Upper lobe of left lung (tissue), 6 donors: Measurements from ENCODE around the gene SART3. TPM values are rescaled to one million over a fixed set of nuclear protein-coding genes. Genes with fewer than 3 reads are reported as not detected.
A peak's percentile ranks its signal among the peaks of the same experiment; 100 is the strongest.

ENCODE experiments used
- ATAC-seq, 2 donors: fragments of 200-7000 bp; cut with Tn5 transposase; one replicate each; pipeline ENCODE4 v1.9.1; 2022; ENCODE audit warnings: mild to moderate bottlenecking in 2 of 2, moderate library complexity in 2 of 2; ENCODE audit not compliant: low FRiP score in 2 of 2
- DNase-seq, 2 donors: peaks; one replicate each; pipeline ENCODE4 v3.0.0-alpha.2; 2019 to 2020
- H3K27ac ChIP-seq, 4 donors: fragments of 200-600 bp; sonication (generic); one replicate each; pipeline ENCODE4 v1.5.1; 2016 to 2019
- H3K27me3 ChIP-seq, 4 donors: fragments of 200-600 bp; sonication (generic); one replicate each; pipeline ENCODE4 v1.5.1; 2017 to 2019
- H3K36me3 ChIP-seq, 4 donors: fragments of 200-600 bp; sonication (generic); one replicate each; pipeline ENCODE4 v1.5.1; 2016 to 2019
- H3K4me1 ChIP-seq, 4 donors: fragments of 200-600 bp; sonication (generic); one replicate each; pipeline ENCODE4 v1.5.1; 2018 to 2019
- H3K4me3 ChIP-seq, 4 donors: fragments of 200-600 bp; sonication (generic); one replicate each; pipeline ENCODE4 v1.5.1; 2017 to 2019; ENCODE audit warnings: mild to moderate bottlenecking in 2 of 4, moderate library complexity in 1 of 4
- H3K9me3 ChIP-seq, 4 donors: fragments of 200-600 bp; sonication (generic); one replicate each; pipeline ENCODE4 v1.5.1; 2018 to 2019
- EP300 ChIP-seq, 4 donors: sonication (generic); formaldehyde crosslinking; IDR thresholded peaks; one replicate each; pipeline ENCODE4 v1.5.1; 2017; ENCODE audit warnings: antibody characterized with exemption in 4 of 4, control low read depth in 2 of 4
- POLR2A ChIP-seq, 4 donors: fragments of 450-650 bp; IDR thresholded peaks; one replicate each; pipeline ENCODE4 v1.5.1; 2016 to 2017; ENCODE audit warnings: antibody characterized with exemption in 4 of 4, mild to moderate bottlenecking in 2 of 4
- POLR2AphosphoS5 ChIP-seq, 2 donors: sonication (generic); formaldehyde crosslinking; IDR thresholded peaks; one replicate each; pipeline ENCODE4 v1.5.1; 2017; ENCODE audit warnings: antibody characterized with exemption in 2 of 2
- WGBS, 2 donors: methylation state at CpG; one replicate each; pipeline ENCODE4 v1.1.5; 2017 to 2018; 5-methylcytosine and 5-hydroxymethylcytosine counted together
- total RNA-seq, 6 donors: library from RNA; depleted of rRNA in 4 of 6; stranded (reverse); fragments of >200 nt in 4 of 6; gene quantifications; one replicate each; pipeline versions ENCODE4 v1.1.0 to v1.2.1, GENCODE V29; 2016 to 2021
- TF ChIP-seq, protein P1 (sequence below), 6 experiments: fragments of 450-650 bp in 4 of 6; fragments of 200-600 bp in 2 of 6; sonication (generic) in 2 of 6; IDR thresholded peaks; one replicate each; pipeline ENCODE4 v1.5.1; 2016 to 2019; ENCODE audit warnings: antibody characterized with exemption in 6 of 6
- donor health status: DM: no; HTN: no; CAD: no; lungs with moderate emphysema.
- donor health status: DM: no; HTN: yes; CAD: no; lungs with severe emphysema.

SART3 gene
- total RNA-seq, 6 donors from 2014 or later, result 36.9 to 235 (median 63.9) TPM

DNA sequence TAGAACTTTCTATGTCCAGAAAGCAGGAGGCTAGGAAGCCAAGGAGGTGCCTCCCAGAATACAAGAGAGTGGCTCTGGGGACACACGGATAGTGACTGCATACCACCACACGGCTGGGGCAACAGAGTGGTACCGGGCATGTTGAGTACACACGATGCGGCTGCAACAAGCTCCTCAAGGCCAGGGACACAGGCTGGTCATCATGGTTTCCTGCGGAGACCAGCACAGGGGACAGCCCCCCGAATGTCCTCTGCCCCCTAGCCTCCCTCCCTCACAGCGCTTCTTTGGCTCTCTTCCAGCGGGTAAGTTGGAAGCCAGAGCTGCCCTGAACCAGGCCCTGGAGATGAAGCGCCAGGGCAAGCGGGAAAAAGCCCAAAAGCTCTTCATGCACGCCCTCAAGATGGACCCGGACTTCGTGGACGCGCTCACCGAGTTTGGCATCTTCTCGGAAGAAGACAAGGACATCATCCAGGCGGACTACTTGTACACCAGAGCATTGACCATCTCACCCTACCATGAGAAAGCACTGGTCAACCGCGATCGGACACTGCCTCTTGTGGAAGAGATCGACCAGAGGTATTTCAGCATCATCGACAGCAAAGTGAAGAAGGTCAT, 42.8 kb downstream of the SART3 start:
- Histone ChIP-seq H3K4me3 (no peak overlapping the region), H3K9me3 (no peaks in the 10 kb centered on the region), H3K4me1 (peaks cover 8 to 23% (median 15%) of the 10 kb centered on the region in 4 donors), H3K36me3 (peaks cover 23 to 66% (median 54%) of the 10 kb centered on the region in 4 donors), H3K27me3 (no peaks in the 10 kb centered on the region), H3K27ac (no peak overlapping the region)
- TF ChIP-seq EP300 (IDR thresholded peaks at IDR 0.05), result no peak
- no peak for TF ChIP-seq POLR2AphosphoS5 (IDR thresholded peaks at IDR 0.05)
- TF ChIP-seq POLR2A (IDR thresholded peaks at IDR 0.05), result no peak
- TF ChIP-seq, protein P1, sequence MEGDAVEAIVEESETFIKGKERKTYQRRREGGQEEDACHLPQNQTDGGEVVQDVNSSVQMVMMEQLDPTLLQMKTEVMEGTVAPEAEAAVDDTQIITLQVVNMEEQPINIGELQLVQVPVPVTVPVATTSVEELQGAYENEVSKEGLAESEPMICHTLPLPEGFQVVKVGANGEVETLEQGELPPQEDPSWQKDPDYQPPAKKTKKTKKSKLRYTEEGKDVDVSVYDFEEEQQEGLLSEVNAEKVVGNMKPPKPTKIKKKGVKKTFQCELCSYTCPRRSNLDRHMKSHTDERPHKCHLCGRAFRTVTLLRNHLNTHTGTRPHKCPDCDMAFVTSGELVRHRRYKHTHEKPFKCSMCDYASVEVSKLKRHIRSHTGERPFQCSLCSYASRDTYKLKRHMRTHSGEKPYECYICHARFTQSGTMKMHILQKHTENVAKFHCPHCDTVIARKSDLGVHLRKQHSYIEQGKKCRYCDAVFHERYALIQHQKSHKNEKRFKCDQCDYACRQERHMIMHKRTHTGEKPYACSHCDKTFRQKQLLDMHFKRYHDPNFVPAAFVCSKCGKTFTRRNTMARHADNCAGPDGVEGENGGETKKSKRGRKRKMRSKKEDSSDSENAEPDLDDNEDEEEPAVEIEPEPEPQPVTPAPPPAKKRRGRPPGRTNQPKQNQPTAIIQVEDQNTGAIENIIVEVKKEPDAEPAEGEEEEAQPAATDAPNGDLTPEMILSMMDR (IDR thresholded peaks at IDR 0.05), result no peak
- WGBS, 2 donors, result 94 to 97% methylated on average over 14 to 24 of the region's 24 CpGs
- ATAC-seq, result no peak
- DNase-seq, result no peak

DNA sequence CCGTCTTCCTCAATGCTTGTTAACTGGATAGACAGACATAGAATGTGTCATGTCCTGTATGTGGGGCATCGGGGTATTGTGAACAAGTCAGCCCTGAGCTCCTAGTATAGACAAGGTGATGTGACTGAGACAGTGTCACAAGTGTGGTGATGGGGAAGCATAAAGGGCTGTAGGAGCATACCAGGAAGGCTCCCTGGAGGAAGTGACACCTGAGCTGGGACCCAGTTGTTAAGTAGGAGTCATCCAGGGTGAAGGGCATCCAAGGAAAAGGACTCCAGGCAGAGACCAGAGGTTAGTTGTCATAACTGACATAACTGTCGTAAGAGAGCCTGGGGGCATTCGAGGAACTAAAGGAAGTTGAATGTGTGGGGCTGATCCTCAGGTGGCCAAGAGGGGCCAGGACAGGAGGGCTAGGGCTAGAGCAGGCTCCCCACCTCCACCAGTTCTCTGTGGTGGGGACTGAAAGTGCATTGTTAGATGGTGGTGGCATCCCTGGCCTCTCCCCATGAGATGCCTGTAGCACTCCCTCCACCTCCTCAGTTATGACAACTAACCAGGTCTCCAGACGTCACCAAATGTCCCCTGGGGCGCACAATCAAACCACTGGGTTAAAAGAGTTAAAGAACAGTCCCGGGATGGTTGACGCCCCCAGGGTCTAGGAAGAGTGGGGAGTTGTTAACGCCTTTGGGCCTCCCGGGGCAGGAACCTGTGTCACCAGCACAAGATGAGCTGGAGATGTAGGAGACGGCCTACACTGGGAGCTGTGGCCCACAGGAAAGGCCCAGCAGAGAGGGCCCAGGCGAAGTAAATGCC, 43.5 kb downstream of the SART3 start:
- 85 to 88% methylated on average over 11 to 12 of the region's 12 CpGs for WGBS, 2 donors
- H3K4me1 ChIP-seq, result peaks cover 8 to 23% (median 15%) of the 10 kb centered on the region in 4 donors
- ATAC-seq (no peak), DNase-seq (no peak)
- peaks cover 17 to 59% (median 47%) of the 10 kb centered on the region in 4 donors for H3K36me3 ChIP-seq
- TF ChIP-seq EP300 (IDR thresholded peaks at IDR 0.05) (no peak), POLR2A (IDR thresholded peaks at IDR 0.05) (no peak), POLR2AphosphoS5 (IDR thresholded peaks at IDR 0.05) (no peak)
- TF ChIP-seq, protein P1 (IDR thresholded peaks at IDR 0.05), result no peak
- no peak overlapping the region for H3K4me3 ChIP-seq
- H3K9me3 ChIP-seq, result no peaks in the 10 kb centered on the region
- no peaks in the 10 kb centered on the region for H3K27me3 ChIP-seq
- H3K27ac ChIP-seq, result no peak overlapping the region

DNA sequence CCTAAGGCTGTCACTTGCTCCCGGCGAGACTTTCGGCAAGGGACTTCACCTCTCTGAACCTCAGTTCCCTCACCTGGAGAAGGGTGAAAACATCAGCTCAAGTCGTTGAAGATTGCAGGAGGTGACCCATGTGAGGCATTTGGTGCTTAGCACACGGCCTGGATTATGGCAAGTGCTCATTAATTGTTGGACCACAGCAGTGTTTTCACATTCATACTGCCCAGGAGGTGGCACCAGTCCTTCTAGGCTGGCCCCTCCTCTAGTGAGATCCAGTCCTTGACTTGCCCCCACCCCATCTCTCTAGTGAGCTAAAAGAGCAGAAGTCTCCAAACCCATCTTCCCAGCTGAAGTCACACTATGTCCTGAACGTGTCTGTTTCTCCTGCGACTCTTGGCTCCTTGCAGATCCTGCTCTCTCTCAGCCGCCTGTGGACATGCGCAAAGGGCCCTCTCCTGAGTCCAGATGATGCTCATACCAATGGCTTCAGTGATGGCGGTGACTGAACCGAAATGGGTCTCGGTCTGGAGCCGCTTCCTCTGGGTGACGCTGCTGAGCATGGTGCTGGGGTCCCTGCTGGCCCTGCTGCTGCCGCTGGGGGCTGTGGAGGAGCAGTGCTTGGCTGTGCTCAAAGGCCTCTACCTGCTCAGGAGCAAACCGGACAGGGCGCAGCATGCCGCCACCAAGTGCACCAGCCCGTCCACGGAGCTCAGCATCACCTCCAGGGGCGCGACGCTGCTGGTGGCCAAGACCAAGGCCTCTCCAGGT, 44.3 kb downstream of the SART3 start:
- H3K27ac ChIP-seq, result no peak overlapping the region
- H3K36me3 ChIP-seq, result peaks cover 11 to 51% (median 39%) of the 10 kb centered on the region in 4 donors
- H3K4me1 ChIP-seq, result peaks cover 9 to 30% (median 19%) of the 10 kb centered on the region in 4 donors
- no peaks in the 10 kb centered on the region for H3K27me3 ChIP-seq
- no peak for TF ChIP-seq POLR2AphosphoS5 (IDR thresholded peaks at IDR 0.05)
- no peak for TF ChIP-seq POLR2A (IDR thresholded peaks at IDR 0.05)
- TF ChIP-seq, protein P1 (IDR thresholded peaks at IDR 0.05), result no peak
- no peak for TF ChIP-seq EP300 (IDR thresholded peaks at IDR 0.05)
- DNase-seq, result peak in 1 of 2 donors; percentile 78
- 87 to 93% methylated on average over 14 to 23 of the region's 23 CpGs for WGBS, 2 donors
- H3K9me3 ChIP-seq, result no peaks in the 10 kb centered on the region
- no peak overlapping the region for H3K4me3 ChIP-seq
- no peak for ATAC-seq

DNA sequence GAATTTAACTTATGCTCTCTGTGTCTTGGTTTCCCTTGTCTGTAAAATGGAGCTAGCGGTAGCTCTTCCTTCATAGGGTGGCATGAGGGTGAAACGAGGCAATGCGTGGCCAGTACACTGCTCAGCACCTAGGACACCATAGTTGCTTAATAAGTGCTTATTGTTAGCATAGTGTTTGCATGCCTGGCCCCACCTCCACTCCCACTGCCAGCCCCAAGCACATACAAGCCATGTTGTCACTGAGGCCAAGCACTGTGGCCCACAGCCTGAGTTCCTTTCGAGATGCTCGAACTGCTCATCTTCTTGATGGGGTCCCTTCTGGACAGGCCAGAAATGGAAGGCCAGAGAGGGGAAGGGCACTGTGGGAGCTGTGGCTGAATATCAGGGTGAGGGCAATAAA, 45.1 kb downstream of the SART3 start:
- 26 to 72% methylated on average over 3 to 5 of the region's 5 CpGs for WGBS, 2 donors
- H3K9me3 ChIP-seq, result no peaks in the 10 kb centered on the region
- no peaks in the 10 kb centered on the region for H3K27me3 ChIP-seq
- no peak for TF ChIP-seq EP300 (IDR thresholded peaks at IDR 0.05)
- peak overlapping the region; percentile 69 to 91 (median 78) for H3K4me3 ChIP-seq
- DNase-seq, result no peak
- ATAC-seq, result peak in 1 of 2 donors; percentile 0
- H3K27ac ChIP-seq, result peak overlapping the region; percentile 65 to 86 (median 82)
- H3K4me1 ChIP-seq, result peaks cover 11 to 32% (median 19%) of the 10 kb centered on the region in 4 donors
- peaks cover 10 to 43% (median 32%) of the 10 kb centered on the region in 4 donors for H3K36me3 ChIP-seq
